ENCODE measurements around the gene ALKBH4. TPM values are rescaled to one million over a fixed set of nuclear protein-coding genes. Genes with fewer than 3 reads are reported as not detected.
"Not testable (repeated sequence)": the region's sequence is repeated elsewhere in the genome, so short reads cannot be mapped to it uniquely, and the experiment has no call there.

Gene ALKBH4
- polyA plus RNA-seq, 1 donor from 2014 or later = 27.2 TPM

- H2AFZ ChIP-seq (ENCODE audit: low read depth, low read length); H3K9ac ChIP-seq (ENCODE audit: low read length); H3K79me2 ChIP-seq (replicated peaks; ENCODE audit: insufficient read depth, low read length); H3K36me3 ChIP-seq (ENCODE audit: insufficient read depth, low read length); H3K9me3 ChIP-seq (ENCODE audit: low read length); H3K9me2 ChIP-seq (ENCODE audit: insufficient read depth, low read length); H3K4me3 ChIP-seq (ENCODE audit: low read length); H3F3A ChIP-seq (ENCODE audit: insufficient read depth, low read length, poor library complexity, severe bottlenecking); H3K27ac ChIP-seq (ENCODE audit: low read length); H4K20me1 ChIP-seq (ENCODE audit: insufficient read depth); H3K27me3 ChIP-seq (ENCODE audit: insufficient read depth, low read depth, low read length); H3K4me2 ChIP-seq (ENCODE audit: low read length): not testable (repeated sequence)
Observed at GRCh38 chr7:102507410-102508088, 42.9 kb upstream of the ALKBH4 start.

- H4K20me1 ChIP-seq (ENCODE audit: insufficient read depth); H3K27me3 ChIP-seq (ENCODE audit: insufficient read depth, low read depth, low read length); H3K79me2 ChIP-seq (replicated peaks; ENCODE audit: insufficient read depth, low read length); H3K9me2 ChIP-seq (ENCODE audit: insufficient read depth, low read length); H3F3A ChIP-seq (ENCODE audit: insufficient read depth, low read length, poor library complexity, severe bottlenecking); H2AFZ ChIP-seq (ENCODE audit: low read depth, low read length); H3K4me3 ChIP-seq (ENCODE audit: low read length); H3K27ac ChIP-seq (ENCODE audit: low read length); H3K36me3 ChIP-seq (ENCODE audit: insufficient read depth, low read length); H3K9ac ChIP-seq (ENCODE audit: low read length); H3K9me3 ChIP-seq (ENCODE audit: low read length); H3K4me2 ChIP-seq (ENCODE audit: low read length): not testable (repeated sequence)
Observed at GRCh38 chr7:102505298-102506185, 40.9 kb upstream of the ALKBH4 start.

- not testable (repeated sequence) for H3K27ac ChIP-seq (ENCODE audit: low read length); H3K9me2 ChIP-seq (ENCODE audit: insufficient read depth, low read length); H4K20me1 ChIP-seq (ENCODE audit: insufficient read depth); H3F3A ChIP-seq (ENCODE audit: insufficient read depth, low read length, poor library complexity, severe bottlenecking); H3K9ac ChIP-seq (ENCODE audit: low read length); H3K4me3 ChIP-seq (ENCODE audit: low read length); H3K36me3 ChIP-seq (ENCODE audit: insufficient read depth, low read length); H2AFZ ChIP-seq (ENCODE audit: low read depth, low read length); H3K79me2 ChIP-seq (replicated peaks; ENCODE audit: insufficient read depth, low read length); H3K4me2 ChIP-seq (ENCODE audit: low read length); H3K9me3 ChIP-seq (ENCODE audit: low read length); H3K27me3 ChIP-seq (ENCODE audit: insufficient read depth, low read depth, low read length)
Observed at GRCh38 chr7:102503141-102503540, 38.5 kb upstream of the ALKBH4 start.

- H2AFZ ChIP-seq (ENCODE audit: low read depth, low read length); H3F3A ChIP-seq (ENCODE audit: insufficient read depth, low read length, poor library complexity, severe bottlenecking); H3K9ac ChIP-seq (ENCODE audit: low read length); H3K4me3 ChIP-seq (ENCODE audit: low read length); H3K9me2 ChIP-seq (ENCODE audit: insufficient read depth, low read length); H3K9me3 ChIP-seq (ENCODE audit: low read length); H3K79me2 ChIP-seq (replicated peaks; ENCODE audit: insufficient read depth, low read length); H4K20me1 ChIP-seq (ENCODE audit: insufficient read depth); H3K27ac ChIP-seq (ENCODE audit: low read length); H3K27me3 ChIP-seq (ENCODE audit: insufficient read depth, low read depth, low read length); H3K4me2 ChIP-seq (ENCODE audit: low read length); H3K36me3 ChIP-seq (ENCODE audit: insufficient read depth, low read length): not testable (repeated sequence)
Observed at GRCh38 chr7:102498321-102498720, 33.7 kb upstream of the ALKBH4 start.

- not testable (repeated sequence) for H2AFZ ChIP-seq (ENCODE audit: low read depth, low read length)
Observed at GRCh38 chr7:102497308-102497707, 32.6 kb upstream of the ALKBH4 start.

GRCh38 chr7:102496861-102497260, 32.2 kb upstream of the ALKBH4 start:
- H3K27me3 ChIP-seq (ENCODE audit: insufficient read depth, low read depth, low read length); H3K27ac ChIP-seq (ENCODE audit: low read length); H4K20me1 ChIP-seq (ENCODE audit: insufficient read depth); H3K9me3 ChIP-seq (ENCODE audit: low read length); H3K36me3 ChIP-seq (ENCODE audit: insufficient read depth, low read length); H3K79me2 ChIP-seq (replicated peaks; ENCODE audit: insufficient read depth, low read length); H3K9ac ChIP-seq (ENCODE audit: low read length); H3F3A ChIP-seq (ENCODE audit: insufficient read depth, low read length, poor library complexity, severe bottlenecking); H3K9me2 ChIP-seq (ENCODE audit: insufficient read depth, low read length); H3K4me2 ChIP-seq (ENCODE audit: low read length); H3K4me3 ChIP-seq (ENCODE audit: low read length); H2AFZ ChIP-seq (ENCODE audit: low read depth, low read length): not testable (repeated sequence)

More at GRCh38 chr7:102497308-102497707, 32.6 kb upstream of the ALKBH4 start:
- H3K36me3 ChIP-seq (ENCODE audit: insufficient read depth, low read length); H3K27ac ChIP-seq (ENCODE audit: low read length); H3K4me2 ChIP-seq (ENCODE audit: low read length); H3K9me2 ChIP-seq (ENCODE audit: insufficient read depth, low read length); H3K27me3 ChIP-seq (ENCODE audit: insufficient read depth, low read depth, low read length); H3K9ac ChIP-seq (ENCODE audit: low read length); H3K9me3 ChIP-seq (ENCODE audit: low read length); H3K4me3 ChIP-seq (ENCODE audit: low read length); H3K79me2 ChIP-seq (replicated peaks; ENCODE audit: insufficient read depth, low read length); H4K20me1 ChIP-seq (ENCODE audit: insufficient read depth); H3F3A ChIP-seq (ENCODE audit: insufficient read depth, low read length, poor library complexity, severe bottlenecking): not testable (repeated sequence)

- H3K27me3 ChIP-seq (ENCODE audit: insufficient read depth, low read depth, low read length); H3K79me2 ChIP-seq (replicated peaks; ENCODE audit: insufficient read depth, low read length); H3K27ac ChIP-seq (ENCODE audit: low read length); H3K4me2 ChIP-seq (ENCODE audit: low read length); H3K4me3 ChIP-seq (ENCODE audit: low read length); H2AFZ ChIP-seq (ENCODE audit: low read depth, low read length); H3K36me3 ChIP-seq (ENCODE audit: insufficient read depth, low read length); H3K9ac ChIP-seq (ENCODE audit: low read length); H3K9me2 ChIP-seq (ENCODE audit: insufficient read depth, low read length); H4K20me1 ChIP-seq (ENCODE audit: insufficient read depth); H3F3A ChIP-seq (ENCODE audit: insufficient read depth, low read length, poor library complexity, severe bottlenecking); H3K9me3 ChIP-seq (ENCODE audit: low read length): not testable (repeated sequence)
Observed at GRCh38 chr7:102494473-102495149, 29.9 kb upstream of the ALKBH4 start.
